ENCODE measurements around the gene PLEKHG4. TPM values are rescaled to one million over a fixed set of nuclear protein-coding genes. Genes with fewer than 3 reads are reported as not detected.
A peak's percentile ranks its signal among the peaks of the same experiment; 100 is the strongest.

Gene PLEKHG4
- polyA plus RNA-seq, 2 of the 4 experiments (the other 2 are of a cell fraction) = 10.0 to 15.9 TPM

DNA sequence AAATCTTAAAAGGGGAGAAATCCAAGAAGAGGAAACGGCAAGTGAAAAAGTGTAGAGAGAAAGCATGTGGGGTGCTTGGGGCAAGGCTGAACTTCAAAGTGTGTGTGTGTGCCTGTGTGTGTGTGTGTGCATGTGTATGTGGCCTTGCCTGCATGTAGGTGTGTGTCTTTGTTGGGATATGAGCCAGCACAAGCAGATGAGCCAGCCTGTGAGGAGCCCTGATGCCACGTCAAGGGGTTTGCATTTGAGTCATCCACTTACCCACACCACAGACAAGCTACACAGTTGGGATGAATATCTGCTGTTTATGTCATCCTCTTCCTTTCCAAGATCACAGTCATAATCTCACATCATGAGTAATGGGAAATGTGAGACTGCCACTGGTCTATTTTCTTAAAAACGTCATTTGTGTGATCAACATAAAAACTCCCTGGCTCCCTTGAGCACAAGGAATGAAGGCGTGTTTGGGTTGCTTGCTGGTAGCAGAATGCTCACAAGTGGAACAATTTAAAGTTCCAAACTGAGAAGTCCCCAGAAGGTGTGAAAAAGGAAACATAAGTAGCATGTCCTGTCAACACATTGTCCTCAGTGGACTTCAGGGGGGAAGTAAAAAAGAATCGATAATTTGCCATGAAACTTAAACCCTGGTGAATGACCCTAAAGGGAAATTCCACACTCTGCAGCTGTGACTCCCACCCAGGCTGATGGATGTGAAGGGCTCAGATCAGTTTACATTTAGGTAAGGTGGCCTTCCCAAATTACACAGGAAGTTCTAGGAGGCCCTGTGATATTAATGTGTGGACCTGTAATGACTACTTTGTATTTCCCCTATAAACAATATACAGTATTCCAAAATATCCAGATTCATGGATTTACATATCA lies 32.5 kb downstream of the PLEKHG4 start (continued):
- TF ChIP-seq, protein P1, sequence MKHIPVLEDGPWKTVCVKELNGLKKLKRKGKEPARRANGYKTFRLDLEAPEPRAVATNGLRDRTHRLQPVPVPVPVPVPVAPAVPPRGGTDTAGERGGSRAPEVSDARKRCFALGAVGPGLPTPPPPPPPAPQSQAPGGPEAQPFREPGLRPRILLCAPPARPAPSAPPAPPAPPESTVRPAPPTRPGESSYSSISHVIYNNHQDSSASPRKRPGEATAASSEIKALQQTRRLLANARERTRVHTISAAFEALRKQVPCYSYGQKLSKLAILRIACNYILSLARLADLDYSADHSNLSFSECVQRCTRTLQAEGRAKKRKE (CRISPR knock-in tag; IDR thresholded peaks at IDR 0.05; ENCODE audit: low read depth) = no peak
- TF ChIP-seq, protein P2, sequence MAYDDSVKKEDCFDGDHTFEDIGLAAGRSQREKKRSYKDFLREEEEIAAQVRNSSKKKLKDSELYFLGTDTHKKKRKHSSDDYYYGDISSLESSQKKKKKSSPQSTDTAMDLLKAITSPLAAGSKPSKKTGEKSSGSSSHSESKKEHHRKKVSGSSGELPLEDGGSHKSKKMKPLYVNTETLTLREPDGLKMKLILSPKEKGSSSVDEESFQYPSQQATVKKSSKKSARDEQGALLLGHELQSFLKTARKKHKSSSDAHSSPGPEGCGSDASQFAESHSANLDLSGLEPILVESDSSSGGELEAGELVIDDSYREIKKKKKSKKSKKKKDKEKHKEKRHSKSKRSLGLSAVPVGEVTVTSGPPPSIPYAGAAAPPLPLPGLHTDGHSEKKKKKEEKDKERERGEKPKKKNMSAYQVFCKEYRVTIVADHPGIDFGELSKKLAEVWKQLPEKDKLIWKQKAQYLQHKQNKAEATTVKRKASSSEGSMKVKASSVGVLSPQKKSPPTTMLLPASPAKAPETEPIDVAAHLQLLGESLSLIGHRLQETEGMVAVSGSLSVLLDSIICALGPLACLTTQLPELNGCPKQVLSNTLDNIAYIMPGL (CRISPR knock-in tag; IDR thresholded peaks at IDR 0.05; ENCODE audit: borderline replicate concordance) = no peak
- TF ChIP-seq MAFK (IDR thresholded peaks at IDR 0.05; ENCODE audit: partially characterized antibody) = peak; percentile 80
- TF ChIP-seq GATA3 (IDR thresholded peaks at IDR 0.05; ENCODE audit: borderline replicate concordance) = peak; percentile 37; the same call in 1 of the 2 replicates
- no peak for TF ChIP-seq HEYL (CRISPR knock-in tag; IDR thresholded peaks at IDR 0.05)
- TF ChIP-seq NR3C1 (IDR thresholded peaks at IDR 0.05) = no peak
- TF ChIP-seq SMC3 (IDR thresholded peaks at IDR 0.05) = no peak
- peak; percentile 58 for TF ChIP-seq NFE2L2 (conservative IDR thresholded peaks at IDR 0.05; ENCODE audit: low read length)
- TF ChIP-seq FOXS1 (CRISPR knock-in tag; IDR thresholded peaks at IDR 0.05) = no peak
- TF ChIP-seq CHD4 (IDR thresholded peaks at IDR 0.05; ENCODE audit: borderline replicate concordance) = no peak
- TF ChIP-seq E2F6 (IDR thresholded peaks at IDR 0.05; ENCODE audit: borderline replicate concordance, low read depth) = no peak
- TF ChIP-seq TP53 (CRISPR knock-in tag; IDR thresholded peaks at IDR 0.05) = no peak
- no peak for TF ChIP-seq TFCP2L1 (CRISPR knock-in tag; IDR thresholded peaks at IDR 0.05)
- no peak for TF ChIP-seq ZSCAN20 (CRISPR knock-in tag; IDR thresholded peaks at IDR 0.05)
- no peak for TF ChIP-seq ESRRA (IDR thresholded peaks at IDR 0.05; ENCODE audit: borderline replicate concordance, low read length)
- no peak for TF ChIP-seq REST (IDR thresholded peaks at IDR 0.05)
- TF ChIP-seq SREBF2 (IDR thresholded peaks at IDR 0.05) = no peak
- no peak for TF ChIP-seq PHF8 (IDR thresholded peaks at IDR 0.05; ENCODE audit: borderline replicate concordance, low read depth)
- TF ChIP-seq FOSB (CRISPR knock-in tag; IDR thresholded peaks at IDR 0.05) = no peak
- peak in 1 of 2 experiments; percentile 37; a peak in 1 of 5 replicates for TF ChIP-seq EP300 (IDR thresholded peaks at IDR 0.05)
- 0 out of 2 replicates have a peak, but pooled peaks have one; percentile 45 for TF ChIP-seq HOXB5 (CRISPR knock-in tag; IDR thresholded peaks at IDR 0.05)
- no peak for TF ChIP-seq HDAC2 (IDR thresholded peaks at IDR 0.05)
- TF ChIP-seq FOSL2 (IDR thresholded peaks at IDR 0.05) = 0 out of 2 replicates have a peak, but pooled peaks have one; percentile 28
- peak; percentile 85 for TF ChIP-seq FOSL2 (CRISPR knock-in tag; IDR thresholded peaks at IDR 0.05)
- TF ChIP-seq PBX3 (IDR thresholded peaks at IDR 0.05) = no peak
- TF ChIP-seq JUN (IDR thresholded peaks at IDR 0.05) = peak in 1 of 2 experiments; percentile 31; a peak in 1 of 5 replicates
- no peak for TF ChIP-seq ZC3H11A (IDR thresholded peaks at IDR 0.05)
- TF ChIP-seq RARB (CRISPR knock-in tag; IDR thresholded peaks at IDR 0.05) = no peak

All from A549 (cell line).